Measurements from ENCODE around the gene PDGFC. TPM values are rescaled to one million over a fixed set of nuclear protein-coding genes. Genes with fewer than 3 reads are reported as not detected.

The PDGFC gene
- total RNA-seq, 1 experiment from 2014 or later = 9.8 TPM

DNA sequence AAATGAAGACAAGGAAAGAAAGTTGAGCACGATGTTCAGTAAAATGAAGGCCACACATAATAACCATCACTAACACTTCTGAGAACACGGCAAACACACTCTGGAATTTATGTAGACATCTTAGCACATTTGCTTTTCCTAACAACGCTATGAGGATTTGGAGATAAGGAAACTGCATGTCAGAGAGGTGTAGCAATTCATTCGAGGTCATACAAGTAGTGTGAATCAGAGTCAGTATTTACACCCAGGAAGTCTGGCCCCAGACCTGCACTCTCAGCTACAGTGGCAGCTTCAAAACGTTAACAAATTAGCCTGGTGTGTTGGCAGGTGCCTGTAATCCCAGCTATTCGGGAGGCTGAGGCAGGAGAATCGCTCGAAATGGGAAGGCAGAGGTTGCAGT is 253.4 kb downstream of the PDGFC start:
- H3K4me2 ChIP-seq (ENCODE audit: low read length) = no peak overlapping the region
- ChIA-PET POLR2A (no interaction called here), CTCF (no interaction called here), RAD21 (ENCODE audit: low non-redundant PET in 1 of 2, low total read pairs in 2 of 2, uncharacterized antibody in 2 of 2, unreplicated experiment in 2 of 2) (no interaction called here)
- H3K9me3 ChIP-seq (ENCODE audit: control insufficient read depth in 1 of 2, insufficient read depth in 1 of 2, low read depth in 1 of 2, low read length in 2 of 2) = no peaks in the 10 kb centered on the region
- no peaks in the 10 kb centered on the region for H3K27me3 ChIP-seq (ENCODE audit: insufficient read depth, low read length)
- no peaks in the 10 kb centered on the region for H3K4me1 ChIP-seq (ENCODE audit: control insufficient read depth in 1 of 2, insufficient read depth in 2 of 2, low read length in 2 of 2)
- ATAC-seq (no peak), DNase-seq (ENCODE audit: low read depth, low spot score) (no peak)
- H2AFZ ChIP-seq (ENCODE audit: low read depth, low read length, poor library complexity, severe bottlenecking) = no peak overlapping the region
- no peak overlapping the region for H3K27ac ChIP-seq (ENCODE audit: low read depth, low read length)
- no peaks in the 10 kb centered on the region for H3K79me2 ChIP-seq (ENCODE audit: insufficient read depth, low read length)
- no peaks in the 10 kb centered on the region for H3K9me2 ChIP-seq (ENCODE audit: insufficient read depth)
- BruUV-seq (replicated peaks) = no TSS peak
- H3K9ac ChIP-seq (ENCODE audit: low read length) = no peak overlapping the region
- H3K36me3 ChIP-seq (ENCODE audit: control insufficient read depth in 1 of 2, insufficient read depth in 2 of 2, low read length in 2 of 2) = no peaks in the 10 kb centered on the region
- no peak overlapping the region for H3K4me3 ChIP-seq (replicated peaks in 1 of 2; ENCODE audit: low read depth in 1 of 2, low read length in 2 of 2)
- TF ChIP-seq YY1 (IDR thresholded peaks at IDR 0.05; ENCODE audit: extremely low read depth, insufficient replicate concordance, low read depth, low read length) (no peak), EZH2phosphoT487 (IDR thresholded peaks at IDR 0.05; ENCODE audit: borderline replicate concordance) (no peak), CBX3 (IDR thresholded peaks at IDR 0.05; ENCODE audit: low read depth) (no peak), ELF1 (IDR thresholded peaks at IDR 0.05; ENCODE audit: borderline replicate concordance, low read depth) (no peak), SP1 (IDR thresholded peaks at IDR 0.05; ENCODE audit: low read depth) (no peak), ZFX (IDR thresholded peaks at IDR 0.05) (no peak), EZH2 (IDR thresholded peaks at IDR 0.05) (no peak), SRF (IDR thresholded peaks at IDR 0.05; ENCODE audit: low read depth) (no peak), POLR2A (IDR thresholded peaks at IDR 0.05; ENCODE audit: borderline replicate concordance, extremely low read depth, insufficient read depth, insufficient read length) (no peak)
- TF ChIP-seq, protein P1, sequence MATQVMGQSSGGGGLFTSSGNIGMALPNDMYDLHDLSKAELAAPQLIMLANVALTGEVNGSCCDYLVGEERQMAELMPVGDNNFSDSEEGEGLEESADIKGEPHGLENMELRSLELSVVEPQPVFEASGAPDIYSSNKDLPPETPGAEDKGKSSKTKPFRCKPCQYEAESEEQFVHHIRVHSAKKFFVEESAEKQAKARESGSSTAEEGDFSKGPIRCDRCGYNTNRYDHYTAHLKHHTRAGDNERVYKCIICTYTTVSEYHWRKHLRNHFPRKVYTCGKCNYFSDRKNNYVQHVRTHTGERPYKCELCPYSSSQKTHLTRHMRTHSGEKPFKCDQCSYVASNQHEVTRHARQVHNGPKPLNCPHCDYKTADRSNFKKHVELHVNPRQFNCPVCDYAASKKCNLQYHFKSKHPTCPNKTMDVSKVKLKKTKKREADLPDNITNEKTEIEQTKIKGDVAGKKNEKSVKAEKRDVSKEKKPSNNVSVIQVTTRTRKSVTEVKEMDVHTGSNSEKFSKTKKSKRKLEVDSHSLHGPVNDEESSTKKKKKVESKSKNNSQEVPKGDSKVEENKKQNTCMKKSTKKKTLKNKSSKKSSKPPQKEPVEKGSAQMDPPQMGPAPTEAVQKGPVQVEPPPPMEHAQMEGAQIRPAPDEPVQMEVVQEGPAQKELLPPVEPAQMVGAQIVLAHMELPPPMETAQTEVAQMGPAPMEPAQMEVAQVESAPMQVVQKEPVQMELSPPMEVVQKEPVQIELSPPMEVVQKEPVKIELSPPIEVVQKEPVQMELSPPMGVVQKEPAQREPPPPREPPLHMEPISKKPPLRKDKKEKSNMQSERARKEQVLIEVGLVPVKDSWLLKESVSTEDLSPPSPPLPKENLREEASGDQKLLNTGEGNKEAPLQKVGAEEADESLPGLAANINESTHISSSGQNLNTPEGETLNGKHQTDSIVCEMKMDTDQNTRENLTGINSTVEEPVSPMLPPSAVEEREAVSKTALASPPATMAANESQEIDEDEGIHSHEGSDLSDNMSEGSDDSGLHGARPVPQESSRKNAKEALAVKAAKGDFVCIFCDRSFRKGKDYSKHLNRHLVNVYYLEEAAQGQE (IDR thresholded peaks at IDR 0.05; ENCODE audit: low read depth) = no peak
- intact Hi-C loops (cut with micrococcal nuclease) = no loop called here
- H4K20me1 ChIP-seq (ENCODE audit: insufficient read depth) = no peaks in the 10 kb centered on the region
